NCI-H2171 (cell line): Measurements from ENCODE around the gene NKTR.

Experiments
- DNase-seq: peaks from one replicate; lab custom pipeline; 2025; lab: John Stamatoyannopoulos, UW

Gene NKTR

GRCh38 chr3:42662813-42663535 is 62.5 kb downstream of the NKTR start:
- no peak for DNase-seq

- DNase-seq: no peak
Observed at GRCh38 chr3:42663581-42664437, 63.3 kb downstream of the NKTR start.

GRCh38 chr3:42664438-42664803 is 63.9 kb downstream of the NKTR start:
- DNase-seq: no peak

GRCh38 chr3:42665050-42665878 is 64.8 kb downstream of the NKTR start:
- DNase-seq: no peak

- no peak for DNase-seq
Observed at GRCh38 chr3:42666022-42666421, 65.5 kb downstream of the NKTR start.

GRCh38 chr3:42666577-42666998 is 66.1 kb downstream of the NKTR start:
- no peak for DNase-seq

GRCh38 chr3:42667096-42667522 is 66.6 kb downstream of the NKTR start:
- no peak for DNase-seq

- peak; percentile 81 for DNase-seq
Observed at GRCh38 chr3:42667523-42668412, 67.3 kb downstream of the NKTR start.

- DNase-seq: no peak
Observed at GRCh38 chr3:42668413-42668760, 67.9 kb downstream of the NKTR start.

GRCh38 chr3:42668793-42669217 is 68.3 kb downstream of the NKTR start:
- no peak for DNase-seq

GRCh38 chr3:42670051-42670576 is 69.6 kb downstream of the NKTR start:
- DNase-seq: no peak

GRCh38 chr3:42670670-42671069 is 70.2 kb downstream of the NKTR start:
- no peak for DNase-seq

- DNase-seq: no peak
Observed at GRCh38 chr3:42672515-42672914, 72.0 kb downstream of the NKTR start.

GRCh38 chr3:42673082-42673481 is 72.6 kb downstream of the NKTR start:
- no peak for DNase-seq

GRCh38 chr3:42674146-42674545 is 73.7 kb downstream of the NKTR start:
- no peak for DNase-seq

GRCh38 chr3:42675909-42676308 is 75.4 kb downstream of the NKTR start:
- DNase-seq: no peak

GRCh38 chr3:42678447-42678846 is 78.0 kb downstream of the NKTR start:
- no peak for DNase-seq

GRCh38 chr3:42680271-42680670 is 79.8 kb downstream of the NKTR start:
- no peak for DNase-seq

GRCh38 chr3:42680806-42681205 is 80.3 kb downstream of the NKTR start:
- DNase-seq: no peak

GRCh38 chr3:42681361-42682038 is 81.0 kb downstream of the NKTR start:
- no peak for DNase-seq
